ENCODE measurements around the gene TAS2R1.
"Not testable (repeated sequence)": the region's sequence is repeated elsewhere in the genome, so short reads cannot be mapped to it uniquely, and the experiment has no call there.

Gene TAS2R1

GRCh38 chr5:9622971-9623421, 7.2 kb downstream of the TAS2R1 start:
- DNase-seq (ENCODE audit: low read depth in 2 of 2): no peak

GRCh38 chr5:9621379-9621903, 8.7 kb downstream of the TAS2R1 start:
- no peak for DNase-seq (ENCODE audit: low read depth in 2 of 2)

- DNase-seq (ENCODE audit: low read depth in 2 of 2): no peak
Measured at GRCh38 chr5:9619331-9620092, 10.6 kb downstream of the TAS2R1 start.

- no peak for DNase-seq (ENCODE audit: low read depth in 2 of 2)
Measured at GRCh38 chr5:9617739-9618504, 12.2 kb downstream of the TAS2R1 start.

GRCh38 chr5:9617221-9617620, 12.9 kb downstream of the TAS2R1 start:
- no peak for DNase-seq (ENCODE audit: low read depth in 2 of 2)

GRCh38 chr5:9615331-9615730, 14.8 kb downstream of the TAS2R1 start:
- DNase-seq (ENCODE audit: low read depth in 2 of 2): no peak

- no peak for DNase-seq (ENCODE audit: low read depth in 2 of 2)
Measured at GRCh38 chr5:9613360-9613759, 16.8 kb downstream of the TAS2R1 start.

- DNase-seq (ENCODE audit: low read depth in 2 of 2): no peak
Measured at GRCh38 chr5:9610969-9611368, 19.2 kb downstream of the TAS2R1 start.

GRCh38 chr5:9610364-9610763, 19.8 kb downstream of the TAS2R1 start:
- DNase-seq (ENCODE audit: low read depth in 2 of 2): no peak

- DNase-seq (ENCODE audit: low read depth in 2 of 2): no peak
Measured at GRCh38 chr5:9608093-9608492, 22.1 kb downstream of the TAS2R1 start.

- DNase-seq (ENCODE audit: low read depth in 2 of 2): no peak
Measured at GRCh38 chr5:9605041-9605838, 24.9 kb downstream of the TAS2R1 start.

GRCh38 chr5:9604416-9604815, 25.7 kb downstream of the TAS2R1 start:
- no peak for DNase-seq (ENCODE audit: low read depth in 2 of 2)

GRCh38 chr5:9601055-9601739, 29.0 kb downstream of the TAS2R1 start:
- DNase-seq (ENCODE audit: low read depth in 2 of 2): no peak

GRCh38 chr5:9599391-9599790, 30.8 kb downstream of the TAS2R1 start:
- DNase-seq (ENCODE audit: low read depth in 2 of 2): no peak

GRCh38 chr5:9598329-9598728, 31.8 kb downstream of the TAS2R1 start:
- DNase-seq (ENCODE audit: low read depth in 2 of 2): not testable (repeated sequence)

GRCh38 chr5:9597322-9597721, 32.8 kb downstream of the TAS2R1 start:
- DNase-seq (ENCODE audit: low read depth in 2 of 2): not testable (repeated sequence)

- no peak for DNase-seq (ENCODE audit: low read depth in 2 of 2)
Measured at GRCh38 chr5:9596824-9597223, 33.3 kb downstream of the TAS2R1 start.

GRCh38 chr5:9596171-9596780, 33.9 kb downstream of the TAS2R1 start:
- DNase-seq (ENCODE audit: low read depth in 2 of 2): no peak

- DNase-seq (ENCODE audit: low read depth in 2 of 2): no peak
Measured at GRCh38 chr5:9594913-9595312, 35.2 kb downstream of the TAS2R1 start.

GRCh38 chr5:9589049-9589835, 40.9 kb downstream of the TAS2R1 start:
- no peak for DNase-seq (ENCODE audit: low read depth in 2 of 2)

All from stimulated activated CD8-positive, alpha-beta memory T cell treated with anti-CD3 and anti-CD28 coated beads, Interleukin-2, amount 100 ng/mL, for 1 hour (primary cell).